Measurements from ENCODE around the gene EXOSC5. TPM values are rescaled to one million over a fixed set of nuclear protein-coding genes. Genes with fewer than 3 reads are reported as not detected.
"Not testable (repeated sequence)": the region's sequence is repeated elsewhere in the genome, so short reads cannot be mapped to it uniquely, and the experiment has no call there.

Gene EXOSC5
- total and polyA plus RNA-seq, 4 donors: 5.5 to 15.4 (median 9.3) TPM

DNA sequence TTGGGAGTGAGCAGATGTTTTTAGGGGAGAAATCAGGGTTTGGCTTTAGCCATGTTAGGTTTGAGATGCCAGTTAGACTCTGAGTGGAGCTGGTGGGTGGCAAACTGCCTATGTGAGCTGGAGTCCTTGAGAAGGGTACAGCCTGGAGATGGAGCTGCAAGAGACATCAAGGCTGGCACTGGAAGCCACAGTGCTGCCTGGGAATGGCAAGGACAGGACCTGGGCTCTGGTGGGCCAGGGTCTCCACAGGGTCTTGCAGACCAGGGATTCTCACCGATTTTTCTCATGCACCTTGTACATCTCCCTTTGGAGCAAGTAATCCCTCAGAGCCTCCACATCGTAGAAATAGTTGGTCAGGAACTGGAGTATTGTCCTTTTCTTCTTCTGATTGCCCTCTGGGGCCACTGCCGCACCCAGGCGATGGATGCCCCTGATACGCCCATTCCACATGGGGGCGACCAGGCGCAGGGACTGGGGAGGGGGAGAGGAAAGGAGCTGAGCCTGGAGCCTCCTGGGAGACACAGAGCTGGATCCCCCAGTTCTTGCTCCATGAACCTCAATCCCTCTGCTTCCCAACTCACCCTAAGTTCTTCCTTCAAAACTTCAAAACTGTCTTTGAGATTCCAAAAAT, 40.9 kb upstream of the EXOSC5 start:
- ATAC-seq (ENCODE audit: low FRiP score): no peak
- Histone ChIP-seq H3K4me1 (ENCODE audit: control insufficient read depth in 1 of 2, insufficient read depth in 2 of 2, low read length in 2 of 2) (no peaks in the 10 kb centered on the region), H3K27me3 (ENCODE audit: control insufficient read depth in 1 of 2, insufficient read depth in 2 of 2, low read length in 1 of 2) (no peaks in the 10 kb centered on the region), H3K36me3 (ENCODE audit: control insufficient read depth in 1 of 2, insufficient read depth in 2 of 2, low read length in 1 of 2) (peaks cover 0 to 2% of the 10 kb centered on the region in 2 donors), H3K9me3 (ENCODE audit: control insufficient read depth, low read length) (no peaks in the 10 kb centered on the region), H3K27ac (ENCODE audit: low read depth in 1 of 2, low read length in 2 of 2) (no peak overlapping the region), H3K4me3 (ENCODE audit: low read length in 2 of 2) (no peak overlapping the region)
- peak in 1 of 2 donors; percentile 57 for DNase-seq
- intact Hi-C loops (cut with DNase I): loop anchor here in 1 of 2 donors (5.0 kb wide), 1 partner anchor 41 kb away; the partner anchor contains the start of genes BCKDHA and EXOSC5
- 88 to 91% methylated on average over 7 of the region's 7 CpGs for WGBS, 2 donors

DNA sequence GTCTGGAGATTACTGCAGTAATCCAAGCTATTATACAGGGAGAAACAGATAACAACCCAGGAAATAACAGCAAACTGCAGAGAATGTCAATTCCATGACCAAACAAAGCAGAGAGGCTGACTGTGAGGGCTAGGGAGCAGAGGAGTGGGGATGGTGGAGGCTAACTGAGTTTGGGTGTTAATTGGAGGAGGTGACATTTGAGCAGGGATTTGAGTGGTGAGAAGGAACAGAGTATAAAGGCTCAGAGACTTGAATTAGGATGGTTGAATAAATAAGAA, 39.5 kb upstream of the EXOSC5 start:
- intact Hi-C loops (cut with DNase I): loop anchor here in 1 of 2 donors (5.0 kb wide), 1 partner anchor 39 kb away; the partner anchor contains the start of genes BCKDHA and EXOSC5
- H3K4me3 ChIP-seq (ENCODE audit: low read length in 2 of 2): no peak overlapping the region
- ATAC-seq (ENCODE audit: low FRiP score): no peak
- H3K9me3 ChIP-seq (ENCODE audit: control insufficient read depth, low read length): no peaks in the 10 kb centered on the region
- H3K4me1 ChIP-seq (ENCODE audit: control insufficient read depth in 1 of 2, insufficient read depth in 2 of 2, low read length in 2 of 2): no peaks in the 10 kb centered on the region
- H3K27ac ChIP-seq (ENCODE audit: low read depth in 1 of 2, low read length in 2 of 2): no peak overlapping the region
- no peak for DNase-seq
- no peaks in the 10 kb centered on the region for H3K27me3 ChIP-seq (ENCODE audit: control insufficient read depth in 1 of 2, insufficient read depth in 2 of 2, low read length in 1 of 2)
- H3K36me3 ChIP-seq (ENCODE audit: control insufficient read depth in 1 of 2, insufficient read depth in 2 of 2, low read length in 1 of 2): peaks cover 0 to 2% of the 10 kb centered on the region in 2 donors

DNA sequence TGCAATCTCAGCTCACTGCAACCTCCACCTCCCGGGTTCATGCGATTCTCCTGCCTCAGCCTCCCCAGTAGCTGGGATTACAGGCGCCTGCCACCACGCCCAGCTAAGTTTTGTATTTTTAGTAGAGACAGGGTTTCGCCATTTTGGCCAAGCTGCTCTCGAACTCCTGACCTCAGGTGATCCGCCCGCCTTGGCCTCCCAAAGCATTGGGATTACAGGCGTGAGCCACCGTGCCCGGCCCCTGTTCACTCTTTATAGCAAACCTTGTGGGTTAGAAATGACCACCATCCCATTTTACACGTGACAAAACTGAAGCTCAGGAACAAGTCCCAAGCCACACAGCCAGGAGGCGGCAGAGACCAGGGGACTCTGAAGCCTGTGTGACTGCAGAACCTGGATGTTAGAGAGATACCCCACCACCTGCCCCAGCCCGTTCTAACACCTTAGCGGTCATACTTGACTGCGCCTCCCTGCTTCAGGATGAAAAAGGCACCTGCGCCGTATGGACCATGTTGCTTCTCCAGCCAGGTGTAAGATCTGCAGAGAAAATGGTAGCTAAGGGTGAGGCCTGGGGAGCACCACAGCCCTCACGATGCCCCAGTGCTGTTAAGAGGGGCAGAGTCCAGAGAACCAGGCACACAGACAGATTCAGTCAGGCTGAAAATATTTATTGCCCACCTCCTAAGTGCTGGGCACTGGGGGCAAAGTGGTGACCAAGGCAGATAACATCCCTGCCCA, 38.9 kb upstream of the EXOSC5 start:
- Histone ChIP-seq H3K4me1 (ENCODE audit: control insufficient read depth in 1 of 2, insufficient read depth in 2 of 2, low read length in 2 of 2) (no peaks in the 10 kb centered on the region), H3K27ac (ENCODE audit: low read depth in 1 of 2, low read length in 2 of 2) (no peak overlapping the region), H3K27me3 (ENCODE audit: control insufficient read depth in 1 of 2, insufficient read depth in 2 of 2, low read length in 1 of 2) (no peaks in the 10 kb centered on the region), H3K36me3 (ENCODE audit: control insufficient read depth in 1 of 2, insufficient read depth in 2 of 2, low read length in 1 of 2) (peaks cover 0 to 2% of the 10 kb centered on the region in 2 donors), H3K4me3 (ENCODE audit: low read length in 2 of 2) (no peak overlapping the region), H3K9me3 (ENCODE audit: control insufficient read depth, low read length) (no peaks in the 10 kb centered on the region)
- DNase-seq: peak; percentile 34 to 55
- 95 to 97% methylated on average over 19 of the region's 19 CpGs for WGBS, 2 donors
- ATAC-seq (ENCODE audit: low FRiP score): no peak
- intact Hi-C loops (cut with DNase I): loop anchor here in 1 of 2 donors (5.0 kb wide), 1 partner anchor 39 kb away; the partner anchor contains the start of genes BCKDHA and EXOSC5

DNA sequence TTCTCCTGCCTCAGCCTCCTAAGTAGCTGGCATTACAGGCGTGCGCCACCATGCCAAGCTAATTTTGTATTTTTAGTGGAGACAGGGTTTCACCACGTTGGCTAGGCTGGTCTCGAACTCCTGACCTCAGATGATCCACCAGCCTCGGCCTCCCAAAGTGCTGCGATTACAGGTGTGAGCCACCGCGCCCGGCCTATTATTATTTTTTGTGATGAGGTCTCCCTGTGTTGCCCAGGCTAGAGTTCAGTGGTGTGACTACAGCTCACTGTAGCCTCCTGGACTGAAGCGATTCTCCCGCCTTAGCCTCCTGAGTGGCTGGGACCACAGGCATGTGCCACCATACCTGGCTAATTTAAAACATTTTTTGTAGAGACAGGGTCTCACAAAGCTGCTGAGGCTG, 38.2 kb upstream of the EXOSC5 start:
- WGBS, 2 donors: 96 to 98% methylated on average over 11 of the region's 11 CpGs
- intact Hi-C loops (cut with DNase I): loop anchor here in 1 of 2 donors (5.0 kb wide), 1 partner anchor 38 kb away; the partner anchor contains the start of genes BCKDHA and EXOSC5
- H3K27me3 ChIP-seq (ENCODE audit: control insufficient read depth in 1 of 2, insufficient read depth in 2 of 2, low read length in 1 of 2); H3K4me3 ChIP-seq (ENCODE audit: low read length in 2 of 2); H3K9me3 ChIP-seq (ENCODE audit: control insufficient read depth, low read length); ATAC-seq (ENCODE audit: low FRiP score); H3K36me3 ChIP-seq (ENCODE audit: control insufficient read depth in 1 of 2, insufficient read depth in 2 of 2, low read length in 1 of 2); H3K27ac ChIP-seq (ENCODE audit: low read depth in 1 of 2, low read length in 2 of 2); H3K4me1 ChIP-seq (ENCODE audit: control insufficient read depth in 1 of 2, insufficient read depth in 2 of 2, low read length in 2 of 2): not testable (repeated sequence)
- DNase-seq: peak; percentile 13 to 40

DNA sequence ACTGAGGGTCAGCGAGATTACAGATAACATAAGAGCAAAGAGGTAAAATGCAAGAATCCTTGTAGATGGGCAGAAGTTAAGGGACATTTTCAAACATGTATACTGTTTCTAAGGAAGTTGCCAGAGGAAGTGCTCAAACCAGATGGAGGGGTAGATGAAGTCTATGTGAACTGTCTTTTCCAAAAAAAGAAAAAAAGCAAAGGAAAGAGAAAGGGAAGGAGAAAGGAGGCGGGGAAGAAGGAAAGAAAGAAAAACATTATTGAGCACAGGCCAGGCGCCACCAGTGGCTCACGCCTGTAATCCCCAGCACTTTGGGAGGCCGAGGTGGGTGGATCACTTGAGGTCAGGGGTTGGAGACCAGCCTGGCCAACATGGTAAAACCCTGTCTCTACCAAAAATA, 37.3 kb upstream of the EXOSC5 start:
- Histone ChIP-seq H3K9me3 (ENCODE audit: control insufficient read depth, low read length) (no peaks in the 10 kb centered on the region), H3K27ac (ENCODE audit: low read depth in 1 of 2, low read length in 2 of 2) (no peak overlapping the region), H3K27me3 (ENCODE audit: control insufficient read depth in 1 of 2, insufficient read depth in 2 of 2, low read length in 1 of 2) (no peaks in the 10 kb centered on the region), H3K4me3 (ENCODE audit: low read length in 2 of 2) (no peak overlapping the region), H3K36me3 (ENCODE audit: control insufficient read depth in 1 of 2, insufficient read depth in 2 of 2, low read length in 1 of 2) (peaks cover 0 to 2% of the 10 kb centered on the region in 2 donors), H3K4me1 (ENCODE audit: control insufficient read depth in 1 of 2, insufficient read depth in 2 of 2, low read length in 2 of 2) (no peaks in the 10 kb centered on the region)
- intact Hi-C loops (cut with DNase I): no loop called here
- DNase-seq (peak; percentile 10 to 17), ATAC-seq (ENCODE audit: low FRiP score) (no peak)
- 79 to 81% methylated on average over 5 of the region's 5 CpGs for WGBS, 2 donors

DNA sequence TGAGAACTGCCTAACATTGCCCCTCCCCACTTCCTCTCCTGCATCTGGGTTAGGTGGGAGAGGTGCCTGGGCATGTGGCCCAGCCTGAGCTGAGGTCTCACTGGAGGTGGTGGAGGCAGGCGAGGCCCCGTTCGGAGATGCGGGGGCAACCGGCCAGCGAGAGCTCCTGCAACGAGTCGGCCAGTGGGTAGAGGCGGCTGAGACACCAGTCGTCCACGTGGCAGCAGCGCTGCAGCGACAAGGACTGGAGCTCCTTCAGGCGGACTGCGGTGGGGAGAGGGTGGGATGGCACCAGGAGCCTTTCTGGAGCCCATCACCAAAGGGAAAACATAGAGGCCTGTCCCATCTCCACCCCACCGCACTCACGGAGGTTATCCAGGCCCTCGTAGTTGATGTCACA, 36.0 kb upstream of the EXOSC5 start:
- Histone ChIP-seq H3K27me3 (ENCODE audit: control insufficient read depth in 1 of 2, insufficient read depth in 2 of 2, low read length in 1 of 2) (no peaks in the 10 kb centered on the region), H3K36me3 (ENCODE audit: control insufficient read depth in 1 of 2, insufficient read depth in 2 of 2, low read length in 1 of 2) (peaks cover 0 to 2% of the 10 kb centered on the region in 2 donors), H3K4me3 (ENCODE audit: low read length in 2 of 2) (no peak overlapping the region), H3K9me3 (ENCODE audit: control insufficient read depth, low read length) (no peaks in the 10 kb centered on the region), H3K4me1 (ENCODE audit: control insufficient read depth in 1 of 2, insufficient read depth in 2 of 2, low read length in 2 of 2) (no peaks in the 10 kb centered on the region), H3K27ac (ENCODE audit: low read depth in 1 of 2, low read length in 2 of 2) (no peak overlapping the region)
- ATAC-seq (ENCODE audit: low FRiP score): no peak
- WGBS, 2 donors: 84 to 87% methylated on average over 18 of the region's 18 CpGs
- peak in 1 of 2 donors; percentile 38 for DNase-seq
- intact Hi-C loops (cut with DNase I): loop anchor here in 1 of 2 donors (2.0 kb wide), 1 partner anchor 112 kb away; no protein-coding TSS in a partner anchor

DNA sequence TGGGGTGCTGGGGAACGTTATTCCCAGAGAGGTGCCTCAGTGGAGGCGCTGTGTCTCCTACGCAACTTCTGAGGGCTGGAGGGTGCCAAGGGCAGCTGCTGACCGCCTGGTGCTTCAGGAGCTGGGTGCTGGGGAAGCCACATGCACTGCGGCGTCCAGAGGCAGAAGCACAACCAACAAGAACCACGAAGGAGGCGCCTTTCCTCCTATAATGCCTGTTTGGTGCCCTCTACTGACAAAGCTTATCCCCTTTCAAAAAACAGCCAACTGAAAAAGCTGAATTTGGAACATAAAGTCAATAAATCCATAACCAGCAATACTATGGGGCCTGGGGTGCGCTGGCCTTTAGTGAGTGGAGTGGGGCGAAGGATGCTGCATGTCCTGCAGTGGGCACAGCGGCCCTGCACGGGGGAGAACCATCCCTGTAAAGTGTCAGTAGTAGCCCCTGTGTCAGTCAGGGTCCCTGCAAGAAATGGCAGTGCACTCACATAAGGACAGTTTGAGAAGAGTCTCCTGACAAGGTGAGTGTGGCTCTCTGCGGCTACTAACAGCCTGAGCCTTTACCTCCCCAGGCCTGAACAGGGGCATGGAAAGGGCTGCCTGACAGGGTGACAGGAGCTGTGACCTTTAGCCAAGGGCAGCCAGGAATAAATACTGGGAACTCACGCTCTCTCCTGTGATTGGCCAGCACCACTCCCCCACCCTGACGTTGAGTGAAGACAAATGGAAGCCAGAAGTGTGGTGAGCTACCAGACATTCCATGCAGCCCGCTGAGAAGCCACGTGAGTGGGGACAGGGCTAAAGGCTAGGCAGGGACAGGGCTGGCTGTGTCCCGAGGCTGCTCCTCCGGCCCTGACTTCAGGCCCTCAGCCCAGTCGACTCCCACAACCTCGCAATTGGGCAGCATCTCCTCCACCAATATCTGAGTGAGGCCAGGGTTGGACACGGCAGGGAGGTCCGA, 34.5 kb upstream of the EXOSC5 start:
- Histone ChIP-seq H3K4me3 (ENCODE audit: low read length in 2 of 2) (no peak overlapping the region), H3K36me3 (ENCODE audit: control insufficient read depth in 1 of 2, insufficient read depth in 2 of 2, low read length in 1 of 2) (peaks cover 0 to 2% of the 10 kb centered on the region in 2 donors), H3K27me3 (ENCODE audit: control insufficient read depth in 1 of 2, insufficient read depth in 2 of 2, low read length in 1 of 2) (no peaks in the 10 kb centered on the region), H3K4me1 (ENCODE audit: control insufficient read depth in 1 of 2, insufficient read depth in 2 of 2, low read length in 2 of 2) (no peaks in the 10 kb centered on the region), H3K9me3 (ENCODE audit: control insufficient read depth, low read length) (no peaks in the 10 kb centered on the region), H3K27ac (ENCODE audit: low read depth in 1 of 2, low read length in 2 of 2) (no peak overlapping the region)
- ATAC-seq (ENCODE audit: low FRiP score) (no peak), DNase-seq (no peak)
- 53 to 63% methylated on average over 23 of the region's 23 CpGs for WGBS, 2 donors
- intact Hi-C loops (cut with DNase I): loop anchor here in 1 of 2 donors (2.0 kb wide), 1 partner anchor 111 kb away; no protein-coding TSS in a partner anchor

DNA sequence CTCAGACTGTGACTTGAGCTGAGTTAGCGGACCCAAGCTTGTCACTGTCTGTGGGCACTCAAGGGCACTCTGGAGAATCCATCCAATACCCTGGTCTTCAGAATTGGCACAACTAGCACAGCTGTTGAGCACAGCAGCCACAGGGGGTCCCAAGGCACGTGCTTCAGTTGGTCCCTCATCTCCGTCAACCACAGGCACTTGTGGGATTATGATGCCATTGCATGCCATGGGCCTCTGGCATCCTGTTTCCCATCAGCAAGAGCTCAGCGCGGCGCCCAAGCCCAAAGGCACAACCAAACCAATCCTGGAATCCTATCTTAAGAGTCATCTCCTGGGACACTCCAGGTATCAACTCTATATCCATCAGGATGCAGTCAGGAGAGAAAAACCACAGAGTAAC, 33.8 kb upstream of the EXOSC5 start:
- no peak overlapping the region for H3K27ac ChIP-seq (ENCODE audit: low read depth in 1 of 2, low read length in 2 of 2)
- DNase-seq (no peak), ATAC-seq (ENCODE audit: low FRiP score) (no peak)
- no peaks in the 10 kb centered on the region for H3K9me3 ChIP-seq (ENCODE audit: control insufficient read depth, low read length)
- no peaks in the 10 kb centered on the region for H3K27me3 ChIP-seq (ENCODE audit: control insufficient read depth in 1 of 2, insufficient read depth in 2 of 2, low read length in 1 of 2)
- no peak overlapping the region for H3K4me3 ChIP-seq (ENCODE audit: low read length in 2 of 2)
- H3K4me1 ChIP-seq (ENCODE audit: control insufficient read depth in 1 of 2, insufficient read depth in 2 of 2, low read length in 2 of 2): no peaks in the 10 kb centered on the region
- H3K36me3 ChIP-seq (ENCODE audit: control insufficient read depth in 1 of 2, insufficient read depth in 2 of 2, low read length in 1 of 2): peaks cover 0 to 2% of the 10 kb centered on the region in 2 donors
- intact Hi-C loops (cut with DNase I): no loop called here
- 72 to 79% methylated on average over 6 of the region's 6 CpGs for WGBS, 2 donors

Measured in aorta (tissue), 5 donors.